GM12874 (cell line): ENCODE data around the gene ANKS4B.

Experiments
- CTCF ChIP-seq: IDR thresholded peaks from 2 replicates; pipeline ENCODE4 v1.5.1; 2011; ENCODE audit warnings: low read depth, mild to moderate bottlenecking, control low read depth, low read length, moderate library complexity; ENCODE audit not compliant: insufficient read depth

The ANKS4B gene

GRCh38 chr16:21277045-21277926 lies 43.8 kb downstream of the ANKS4B start:
- no peak for TF ChIP-seq CTCF

GRCh38 chr16:21277927-21278706 lies 44.6 kb downstream of the ANKS4B start, which contains the start of gene CRYM:
TSS of gene CRYM (minus strand) at chr16:21278290. CDS start at chr16:21278251, 39 bp downstream.
- TF ChIP-seq CTCF: peak; percentile 96

GRCh38 chr16:21279501-21279900 lies 46.0 kb downstream of the ANKS4B start:
- TF ChIP-seq CTCF: no peak

- TF ChIP-seq CTCF: no peak
These were observed 48.3 kb downstream of the ANKS4B start for GRCh38 chr16:21281698-21282389.

GRCh38 chr16:21283521-21284289 lies 50.2 kb downstream of the ANKS4B start:
- TF ChIP-seq CTCF: peak; percentile 62

GRCh38 chr16:21284414-21284813 lies 50.9 kb downstream of the ANKS4B start:
- no peak for TF ChIP-seq CTCF

GRCh38 chr16:21285314-21285713 lies 51.8 kb downstream of the ANKS4B start:
- no peak for TF ChIP-seq CTCF
